Measurements from ENCODE around the gene LTBP2. TPM values are rescaled to one million over a fixed set of nuclear protein-coding genes. Genes with fewer than 3 reads are reported as not detected.

LTBP2 gene
- total and polyA plus RNA-seq, 2 experiments from 2014 or later = 7.6 to 8.6 TPM

DNA sequence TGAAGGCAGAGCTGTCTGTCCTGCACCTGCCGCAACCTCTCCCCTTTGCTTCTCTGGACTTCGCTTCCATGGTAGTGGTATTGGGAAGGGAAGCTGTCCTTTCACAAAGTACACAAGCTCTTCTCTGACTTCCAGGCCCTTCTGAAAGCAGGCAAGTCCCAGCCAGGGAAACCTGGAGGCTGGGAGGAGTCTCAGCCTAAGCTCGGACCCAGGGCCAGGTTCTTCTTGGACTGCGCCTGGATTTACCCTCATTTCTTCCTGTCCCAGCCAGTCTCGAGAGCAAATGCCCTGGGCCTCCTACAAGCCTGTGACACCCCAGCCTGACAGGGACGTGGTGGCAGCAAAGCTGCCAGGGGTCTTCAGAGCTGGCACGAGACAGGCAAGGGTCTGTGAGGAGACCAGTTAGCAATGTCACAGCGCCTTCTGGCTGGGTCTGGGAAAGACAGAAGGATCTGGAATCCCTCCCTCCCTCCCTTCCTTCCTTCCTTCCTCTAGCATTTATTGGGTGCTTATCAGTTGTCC lies 96.1 kb downstream of the LTBP2 start:
- no peak for TF ChIP-seq EZH2phosphoT487 (IDR thresholded peaks at IDR 0.05; ENCODE audit: low read depth, severe bottlenecking, unreplicated experiment)
- no peak for TF ChIP-seq EZH2 (IDR thresholded peaks at IDR 0.05; ENCODE audit: borderline replicate concordance)
- Histone ChIP-seq H2AFZ (no peak overlapping the region), H3K27me3 (no peaks in the 10 kb centered on the region), H3K4me2 (no peak overlapping the region), H4K20me1 (ENCODE audit: insufficient read depth, poor library complexity, severe bottlenecking) (no peaks in the 10 kb centered on the region), H3K36me3 (replicated peaks; ENCODE audit: insufficient read depth, low read depth) (no peaks in the 10 kb centered on the region), H3K27ac (no peak overlapping the region), H3K79me2 (no peaks in the 10 kb centered on the region), H3K4me3 (no peak overlapping the region), H3K9me2 (replicated peaks; ENCODE audit: insufficient read depth) (no peaks in the 10 kb centered on the region), H3K9me3 (ENCODE audit: low read depth) (no peaks in the 10 kb centered on the region), H3K4me1 (ENCODE audit: insufficient read depth) (peaks cover 6% of the 10 kb centered on the region)
- WGBS (ENCODE audit: low lambda C conversion rate, missing lambda C conversion rate) = 90% methylated on average over 8 of the region's 8 CpGs
- no peak for DNase-seq (ENCODE audit: low spot score)

DNA sequence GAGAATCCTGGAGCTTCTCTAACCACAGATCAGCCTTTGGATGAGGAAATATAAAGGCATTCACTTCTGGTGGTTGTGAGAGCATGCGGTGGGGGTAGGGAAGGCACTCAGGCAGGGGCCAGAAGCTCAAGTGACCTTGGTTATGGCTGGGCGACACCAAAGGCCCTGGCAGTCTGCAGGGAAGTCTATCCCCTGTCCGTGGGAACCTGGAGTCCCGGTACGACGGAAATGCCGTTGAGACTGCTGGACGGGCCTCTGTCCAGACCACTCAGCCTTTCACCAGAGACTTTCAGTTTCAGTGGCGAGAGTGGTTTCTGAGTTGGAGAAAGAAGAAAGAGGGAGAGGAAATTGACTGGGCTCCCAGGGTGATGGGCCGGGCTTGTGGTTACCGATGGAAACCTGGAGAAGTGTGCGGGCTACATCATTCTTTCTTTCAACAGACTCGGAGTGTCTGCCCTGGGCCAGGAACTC lies 97.5 kb downstream of the LTBP2 start:
- Histone ChIP-seq H3K4me1 (ENCODE audit: insufficient read depth) (peaks cover 6% of the 10 kb centered on the region), H4K20me1 (ENCODE audit: insufficient read depth, poor library complexity, severe bottlenecking) (no peaks in the 10 kb centered on the region), H2AFZ (no peak overlapping the region), H3K4me3 (no peak overlapping the region), H3K27me3 (no peaks in the 10 kb centered on the region), H3K4me2 (no peak overlapping the region), H3K9me2 (replicated peaks; ENCODE audit: insufficient read depth) (no peaks in the 10 kb centered on the region), H3K79me2 (no peaks in the 10 kb centered on the region), H3K27ac (no peak overlapping the region), H3K36me3 (replicated peaks; ENCODE audit: insufficient read depth, low read depth) (no peaks in the 10 kb centered on the region), H3K9me3 (ENCODE audit: low read depth) (no peaks in the 10 kb centered on the region)
- DNase-seq (ENCODE audit: low spot score) = no peak
- 71% methylated on average over 13 of the region's 13 CpGs for WGBS (ENCODE audit: low lambda C conversion rate, missing lambda C conversion rate)
- TF ChIP-seq, protein P1, sequence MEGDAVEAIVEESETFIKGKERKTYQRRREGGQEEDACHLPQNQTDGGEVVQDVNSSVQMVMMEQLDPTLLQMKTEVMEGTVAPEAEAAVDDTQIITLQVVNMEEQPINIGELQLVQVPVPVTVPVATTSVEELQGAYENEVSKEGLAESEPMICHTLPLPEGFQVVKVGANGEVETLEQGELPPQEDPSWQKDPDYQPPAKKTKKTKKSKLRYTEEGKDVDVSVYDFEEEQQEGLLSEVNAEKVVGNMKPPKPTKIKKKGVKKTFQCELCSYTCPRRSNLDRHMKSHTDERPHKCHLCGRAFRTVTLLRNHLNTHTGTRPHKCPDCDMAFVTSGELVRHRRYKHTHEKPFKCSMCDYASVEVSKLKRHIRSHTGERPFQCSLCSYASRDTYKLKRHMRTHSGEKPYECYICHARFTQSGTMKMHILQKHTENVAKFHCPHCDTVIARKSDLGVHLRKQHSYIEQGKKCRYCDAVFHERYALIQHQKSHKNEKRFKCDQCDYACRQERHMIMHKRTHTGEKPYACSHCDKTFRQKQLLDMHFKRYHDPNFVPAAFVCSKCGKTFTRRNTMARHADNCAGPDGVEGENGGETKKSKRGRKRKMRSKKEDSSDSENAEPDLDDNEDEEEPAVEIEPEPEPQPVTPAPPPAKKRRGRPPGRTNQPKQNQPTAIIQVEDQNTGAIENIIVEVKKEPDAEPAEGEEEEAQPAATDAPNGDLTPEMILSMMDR (IDR thresholded peaks at IDR 0.05; ENCODE audit: poor library complexity) = no peak
- TF ChIP-seq EZH2 (IDR thresholded peaks at IDR 0.05; ENCODE audit: borderline replicate concordance) (no peak), EZH2phosphoT487 (IDR thresholded peaks at IDR 0.05; ENCODE audit: low read depth, severe bottlenecking, unreplicated experiment) (no peak)

DNA sequence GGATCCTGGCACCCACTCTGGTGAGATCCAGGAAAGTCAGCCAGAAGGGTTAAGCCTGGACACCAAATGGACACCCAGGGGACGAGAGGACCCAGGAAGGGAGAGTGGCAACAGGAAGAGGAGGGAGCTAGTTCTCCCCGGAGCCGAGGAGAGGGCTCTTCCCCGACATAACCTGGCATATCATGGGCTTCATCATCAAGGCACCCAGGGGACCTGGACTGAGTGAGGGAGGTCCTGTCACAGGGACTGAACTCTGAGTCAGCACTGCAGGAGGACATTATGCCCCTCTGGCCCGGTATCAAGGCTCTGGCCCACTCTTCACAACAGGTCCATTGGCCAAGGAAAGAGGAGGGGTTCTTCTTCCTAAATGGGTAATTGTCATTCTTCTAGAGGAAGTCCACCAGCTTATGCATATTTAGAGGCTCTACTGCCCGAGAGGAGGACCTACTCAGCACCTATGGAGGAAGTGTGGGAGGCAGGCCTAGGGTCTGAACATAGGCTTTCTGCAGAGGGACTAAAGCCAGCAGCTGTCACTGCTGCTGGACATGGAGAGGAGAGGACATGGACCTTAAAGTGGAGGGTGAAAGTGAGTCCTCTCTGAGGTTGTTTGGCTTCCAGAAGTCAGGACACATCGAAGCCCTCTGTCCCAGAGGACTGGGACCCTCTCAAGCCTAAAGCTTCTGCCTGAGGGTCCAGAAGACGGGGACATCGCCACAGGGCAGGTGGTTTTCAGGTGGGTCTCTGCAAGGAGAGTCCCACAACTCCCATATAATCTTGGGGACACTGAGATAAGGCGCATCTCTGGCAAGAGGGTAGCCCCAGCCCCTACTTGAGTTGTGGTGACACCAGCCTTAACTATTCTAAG lies 99.8 kb downstream of the LTBP2 start:
- H3K79me2 ChIP-seq = no peaks in the 10 kb centered on the region
- no peaks in the 10 kb centered on the region for H3K9me3 ChIP-seq (ENCODE audit: low read depth)
- H3K4me2 ChIP-seq = no peak overlapping the region
- no peak overlapping the region for H3K4me3 ChIP-seq
- H4K20me1 ChIP-seq (ENCODE audit: insufficient read depth, poor library complexity, severe bottlenecking) = no peaks in the 10 kb centered on the region
- TF ChIP-seq EZH2phosphoT487 (IDR thresholded peaks at IDR 0.05; ENCODE audit: low read depth, severe bottlenecking, unreplicated experiment) (no peak), EZH2 (IDR thresholded peaks at IDR 0.05; ENCODE audit: borderline replicate concordance) (no peak)
- TF ChIP-seq, protein P1 (IDR thresholded peaks at IDR 0.05; ENCODE audit: poor library complexity) = no peak
- H2AFZ ChIP-seq = no peak overlapping the region
- H3K27me3 ChIP-seq = no peaks in the 10 kb centered on the region
- no peak overlapping the region for H3K27ac ChIP-seq
- H3K36me3 ChIP-seq (replicated peaks; ENCODE audit: insufficient read depth, low read depth) = no peaks in the 10 kb centered on the region
- DNase-seq (ENCODE audit: low spot score) = no peak
- no peaks in the 10 kb centered on the region for H3K9me2 ChIP-seq (replicated peaks; ENCODE audit: insufficient read depth)
- 85% methylated on average over 10 of the region's 10 CpGs for WGBS (ENCODE audit: low lambda C conversion rate, missing lambda C conversion rate)
- H3K4me1 ChIP-seq (ENCODE audit: insufficient read depth) = peaks cover 6% of the 10 kb centered on the region

DNA sequence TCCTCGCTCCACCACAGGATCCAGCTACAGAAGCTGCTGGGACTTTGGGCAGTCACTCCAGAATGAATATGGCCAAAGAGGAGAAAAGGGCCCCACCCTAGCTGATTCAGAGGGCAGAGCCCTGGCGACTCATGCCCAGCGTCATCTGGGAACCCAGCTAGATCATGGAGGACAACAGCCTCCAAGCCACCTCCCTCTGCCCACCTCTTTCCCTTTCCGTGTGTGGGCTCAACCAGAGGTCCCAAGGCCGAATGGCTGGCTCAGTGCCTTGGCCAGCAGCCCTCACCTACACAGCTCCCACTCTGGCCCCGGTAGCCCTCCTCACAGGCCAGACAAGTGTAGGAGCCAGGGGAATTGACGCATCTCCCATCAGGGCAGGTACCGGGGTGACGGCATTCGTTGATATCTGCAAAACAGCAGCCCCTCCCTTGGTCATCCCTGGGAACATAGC lies 101.1 kb downstream of the LTBP2 start:
- Histone ChIP-seq H3K4me1 (ENCODE audit: insufficient read depth) (peaks cover 6% of the 10 kb centered on the region), H3K4me3 (no peak overlapping the region), H3K79me2 (no peaks in the 10 kb centered on the region), H3K9me3 (ENCODE audit: low read depth) (no peaks in the 10 kb centered on the region), H3K27ac (no peak overlapping the region), H4K20me1 (ENCODE audit: insufficient read depth, poor library complexity, severe bottlenecking) (no peaks in the 10 kb centered on the region), H3K27me3 (no peaks in the 10 kb centered on the region), H3K36me3 (replicated peaks; ENCODE audit: insufficient read depth, low read depth) (no peaks in the 10 kb centered on the region), H3K9me2 (replicated peaks; ENCODE audit: insufficient read depth) (no peaks in the 10 kb centered on the region), H2AFZ (no peak overlapping the region), H3K4me2 (no peak overlapping the region)
- 89% methylated on average over 10 of the region's 10 CpGs for WGBS (ENCODE audit: low lambda C conversion rate, missing lambda C conversion rate)
- no peak for DNase-seq (ENCODE audit: low spot score)
- TF ChIP-seq, protein P1 (IDR thresholded peaks at IDR 0.05; ENCODE audit: poor library complexity) = no peak
- TF ChIP-seq EZH2phosphoT487 (IDR thresholded peaks at IDR 0.05; ENCODE audit: low read depth, severe bottlenecking, unreplicated experiment) = no peak
- TF ChIP-seq EZH2 (IDR thresholded peaks at IDR 0.05; ENCODE audit: borderline replicate concordance) = no peak

Data from hepatocyte (in vitro differentiated cells).